A549 (cell line): ENCODE results near the gene SYNPO2L. TPM values are rescaled to one million over a fixed set of nuclear protein-coding genes. Genes with fewer than 3 reads are reported as not detected.

Experiments
- ATAC-seq, 2 experiments: fragments of 200-7000 bp in 1 of 2; fragments of >200 bp in 1 of 2; cut with Nextera tagmentation in 1 of 2; cut with Tn5 transposase in 1 of 2; 3 replicates each; pipeline versions ENCODE4 v1.8.0 to v1.9.1; 2018 to 2020; ENCODE audit warnings: mild to moderate bottlenecking in 1 of 2, moderate library complexity in 1 of 2
- CTCF ChIA-PET: fragments of 300-600 bp; sonication (Branson Sonifier 250); formaldehyde crosslinking; extraction: SDS; loops from one replicate; lab custom pipeline; 2021; ENCODE audit warnings: antibody characterized with exemption, inconsistent platforms; lab: Yijun Ruan, JAX
- POLR2A ChIA-PET: fragments of 350-600 bp; formaldehyde crosslinking; extraction: SDS; loops from one replicate; lab custom pipeline; 2021; ENCODE audit warnings: antibody characterized with exemption, inconsistent platforms; lab: Yijun Ruan, JAX
- DNase-seq, 2 experiments: peaks; one replicate each; pipeline versions ENCODE4 v3.0.0 to v3.0.0-alpha.2; 2011 to 2016; ENCODE audit warnings: low read depth in 1 of 2, low spot score in 1 of 2
- FAIRE-seq: peaks from 2 replicates; lab custom pipeline; 2011; peaks lifted over from hg19 to GRCh38; lab: Jason Lieb, UNC
- H3K27ac ChIP-seq, 2 experiments: fragments of >200 bp; sonication (Bioruptor Twin); formaldehyde crosslinking; 3 replicates each; pipeline ENCODE4 v1.5.1; 2016 to 2017
- H3K4me1 ChIP-seq: fragments of >200 bp; sonication (Bioruptor Twin); formaldehyde crosslinking; 3 replicates; pipeline ENCODE4 v1.6.1; 2016
- H3K4me2 ChIP-seq: fragments of >200 bp; sonication (Bioruptor Twin); formaldehyde crosslinking; 3 replicates; pipeline ENCODE4 v1.6.1; 2016
- H3K4me3 ChIP-seq: fragments of >200 bp; sonication (Bioruptor Twin); formaldehyde crosslinking; 3 replicates; pipeline ENCODE4 v1.5.1; 2016
- H3K9me3 ChIP-seq: fragments of >200 bp; sonication (Bioruptor Twin); formaldehyde crosslinking; 3 replicates; pipeline ENCODE4 v1.6.1; 2016
- ATOH8 ChIP-seq: fragments of 250-450 bp; sonication (Bioruptor Pico); IDR thresholded peaks from 2 replicates; pipeline ENCODE4 v1.5.0; 2020; ENCODE audit warnings: low read depth, mild to moderate bottlenecking, moderate library complexity
- BCL3 ChIP-seq: fragments of >200 bp; sonication (Bioruptor Twin); formaldehyde crosslinking; IDR thresholded peaks from 3 replicates; pipeline ENCODE4 v1.6.1; 2016
- CTCF ChIP-seq: fragments of >200 bp; sonication (Bioruptor Twin); formaldehyde crosslinking; IDR thresholded peaks from 3 replicates; pipeline ENCODE4 v1.5.1; 2016
- E2F6 ChIP-seq: IDR thresholded peaks from 2 replicates; pipeline ENCODE4 v1.6.1; 2012; ENCODE audit warnings: low read depth, borderline replicate concordance
- FOSL2 ChIP-seq, 2 experiments: fragments of 450-650 bp in 1 of 2; fragments of >200 bp in 1 of 2; sonication (Bioruptor Twin) in 1 of 2; formaldehyde crosslinking; IDR thresholded peaks; 2 replicates each; pipeline versions ENCODE4 v1.5.0 to v1.6.1; 2016 to 2020; ENCODE audit warnings: mild to moderate bottlenecking in 1 of 2, moderate library complexity in 1 of 2
- JUN ChIP-seq, 2 experiments: fragments of >200 bp; sonication (Bioruptor Twin); formaldehyde crosslinking; IDR thresholded peaks; 2 replicates in 1 of 2; 3 replicates in 1 of 2; pipeline ENCODE4 v1.6.1; 2016 to 2017
- MAZ ChIP-seq: fragments of 150-350 bp; IDR thresholded peaks from 2 replicates; pipeline ENCODE4 v1.6.1; 2014; ENCODE audit warnings: antibody characterized with exemption, low read depth, low read length, borderline replicate concordance
- PBX3 ChIP-seq: IDR thresholded peaks from 2 replicates; pipeline ENCODE4 v1.6.1; 2012
- PHF8 ChIP-seq: fragments of 200-600 bp; sonication (generic); IDR thresholded peaks from 2 replicates; pipeline ENCODE4 v1.6.1; 2016; ENCODE audit warnings: low read depth, mild to moderate bottlenecking, antibody characterized with exemption, moderate library complexity, borderline replicate concordance
- POLR2AphosphoS2 ChIP-seq: conservative IDR thresholded peaks from 2 replicates; pipeline ENCODE4 v1.6.1; 2012; ENCODE audit warnings: low read length, improper control_type of control experiment, inconsistent platforms
- RAD21 ChIP-seq, 2 experiments: fragments of >200 bp in 1 of 2; sonication (Bioruptor Twin) in 1 of 2; formaldehyde crosslinking in 1 of 2; IDR thresholded peaks in 1 of 2; conservative IDR thresholded peaks in 1 of 2; 2 replicates in 1 of 2; 3 replicates in 1 of 2; pipeline ENCODE4 v1.6.1; 2012 to 2018; ENCODE audit warnings: inconsistent platforms in 1 of 2
- RFX5 ChIP-seq: fragments of 450-650 bp; IDR thresholded peaks from 2 replicates; pipeline ENCODE4 v1.7.1; 2014; ENCODE audit warnings: antibody characterized with exemption, mild to moderate bottlenecking, moderate library complexity
- RNF2 ChIP-seq: fragments of 200-600 bp; sonication (generic); IDR thresholded peaks from 2 replicates; pipeline ENCODE4 v1.6.1; 2016; ENCODE audit warnings: low read depth, mild to moderate bottlenecking, antibody characterized with exemption, moderate library complexity, borderline replicate concordance
- ZC3H11A ChIP-seq: fragments of 450-650 bp; IDR thresholded peaks from 2 replicates; pipeline ENCODE4 v1.6.1; 2014; ENCODE audit warnings: antibody characterized with exemption, mild to moderate bottlenecking
- WGBS: methylation state at CpG from one replicate; pipeline ENCODE4 v1.1.6; 2017; ENCODE audit errors: missing lambda C conversion rate; 5-methylcytosine and 5-hydroxymethylcytosine counted together
- polyA plus RNA-seq, 4 experiments: library from polyadenylated mRNA; depleted of rRNA in 3 of 4; stranded (reverse); fragments of >200 nt; fragmentation: RNase III in 1 of 4; extraction: RNeasy Plus Mini Kit Qiagen cat#74134 plus additional on column Dnase treatment in 1 of 4; gene quantifications; 2 replicates in 3 of 4; 3 replicates in 1 of 4; pipeline ENCODE4 v1.2.3, GENCODE V29; 2011 to 2017

The SYNPO2L gene
- polyA plus RNA-seq, 2 of the 4 experiments (the other 2 are of a cell fraction), result not detected

- FAIRE-seq (no peak), ATAC-seq (no peak), DNase-seq (no peak)
- Histone ChIP-seq H3K4me1 (no peaks in the 10 kb centered on the region), H3K4me2 (no peak overlapping the region), H3K9me3 (no peaks in the 10 kb centered on the region), H3K4me3 (no peak overlapping the region), H3K27ac (no peak overlapping the region)
- ChIA-PET CTCF (interaction anchor here (0.5 to 2.6 kb wide), 4 partner anchors 11 to 126 kb away, joined by 3 to 17 read pairs (median 7); no protein-coding TSS in a partner anchor), POLR2A (no interaction called here)
- 67% methylated on average over 9 of the region's 12 CpGs for WGBS
- no peak for TF ChIP-seq POLR2AphosphoS2
These were observed 406 bp downstream of the SYNPO2L start for GRCh38 chr10:73655257-73655989.

- DNase-seq, result peak; percentile 40 to 67
- WGBS, result 25% methylated on average over 3 of the region's 3 CpGs
- Histone ChIP-seq H3K4me1 (no peaks in the 10 kb centered on the region), H3K9me3 (no peaks in the 10 kb centered on the region), H3K27ac (no peak overlapping the region), H3K4me3 (no peak overlapping the region), H3K4me2 (no peak overlapping the region)
- ChIA-PET CTCF (interaction anchor here (0.7 to 15.6 kb wide), 5 partner anchors 9 to 121 kb away, joined by 3 to 378 read pairs (median 4); no protein-coding TSS in a partner anchor), POLR2A (no interaction called here)
- peak; percentile 72 to 85 for ATAC-seq
- no peak for FAIRE-seq
- peak; percentile 26; the same call in 2 of the 3 replicates for TF ChIP-seq CTCF
- TF ChIP-seq PHF8, result no peak
- TF ChIP-seq ZC3H11A, result no peak
- no peak for TF ChIP-seq MAZ
- no peak for TF ChIP-seq PBX3
- TF ChIP-seq RAD21 (conservative IDR thresholded peaks at IDR 0.05 in 1 of 2, IDR thresholded peaks at IDR 0.05 in 1 of 2), result peak in 1 of 2 experiments; percentile 69; a peak in 3 of 5 replicates
These were observed 2.1 kb downstream of the SYNPO2L start for GRCh38 chr10:73653701-73654100.

GRCh38 chr10:73653195-73653594 is 2.6 kb downstream of the SYNPO2L start:
- ChIA-PET CTCF (interaction anchor here (1.0 to 15.6 kb wide), 4 partner anchors 9 to 121 kb away, joined by 3 to 378 read pairs (median 10); no protein-coding TSS in a partner anchor), POLR2A (interaction anchor here (0.5 kb wide), 1 partner anchor 74 kb away, joined by 6 read pairs; no protein-coding TSS in a partner anchor)
- no peak overlapping the region for H3K4me2 ChIP-seq
- H3K27ac ChIP-seq, result no peak overlapping the region
- WGBS, result 59% methylated on average over 9 of the region's 11 CpGs
- no peaks in the 10 kb centered on the region for H3K4me1 ChIP-seq
- DNase-seq (no peak), FAIRE-seq (no peak), ATAC-seq (peak; percentile 12 to 15; a peak in 2 of 6 replicates)
- H3K4me3 ChIP-seq, result no peak overlapping the region
- TF ChIP-seq FOSL2 (IDR thresholded peaks at IDR 0.05), result no peak
- TF ChIP-seq FOSL2 (CRISPR knock-in tag; IDR thresholded peaks at IDR 0.05), result no peak
- no peak for TF ChIP-seq RNF2
- no peak for TF ChIP-seq RFX5
- TF ChIP-seq ATOH8 (CRISPR knock-in tag), result no peak
- no peak for TF ChIP-seq BCL3
- no peak for TF ChIP-seq JUN (IDR thresholded peaks at IDR 0.05)
- no peak for TF ChIP-seq POLR2AphosphoS2
- no peak for TF ChIP-seq E2F6
- H3K9me3 ChIP-seq, result no peaks in the 10 kb centered on the region
